Smooth muscle cell (in vitro differentiated cells): ENCODE results near the gene METTL26. TPM values are rescaled to one million over a fixed set of nuclear protein-coding genes. Genes with fewer than 3 reads are reported as not detected.

ENCODE experiments used
- DNase-seq: peaks from one replicate; lab custom pipeline; 2025; ENCODE audit not compliant: unreplicated experiment; lab: John Stamatoyannopoulos, UW
- H2AFZ ChIP-seq: fragments of 200-600 bp; sonication (generic); 2 replicates; pipeline ENCODE4 v1.6.0; 2016; ENCODE audit warnings: antibody characterized with exemption, low read depth, mild to moderate bottlenecking
- H3F3A ChIP-seq: fragments of 200-600 bp; sonication (generic); 2 replicates; pipeline ENCODE4 v1.6.0; 2017; ENCODE audit warnings: antibody characterized with exemption, low read depth
- H3K27ac ChIP-seq: fragments of 200-600 bp; sonication (generic); 2 replicates; pipeline ENCODE4 v1.5.1; 2016; ENCODE audit warnings: low read depth, mild to moderate bottlenecking
- H3K27me3 ChIP-seq: fragments of 200-600 bp; sonication (generic); 2 replicates; pipeline ENCODE4 v1.6.1; 2016; ENCODE audit warnings: low read depth, mild to moderate bottlenecking
- H3K36me3 ChIP-seq: fragments of 200-600 bp; sonication (generic); 2 replicates; pipeline ENCODE4 v1.5.1; 2016; ENCODE audit warnings: low read depth
- H3K4me1 ChIP-seq: fragments of 200-600 bp; sonication (generic); 2 replicates; pipeline ENCODE4 v1.5.1; 2016; ENCODE audit warnings: low read depth
- H3K4me2 ChIP-seq: fragments of 200-600 bp; sonication (generic); 2 replicates; pipeline ENCODE4 v1.6.0; 2016; ENCODE audit warnings: mild to moderate bottlenecking
- H3K4me3 ChIP-seq: fragments of 200-600 bp; sonication (generic); 2 replicates; pipeline ENCODE4 v1.5.1; 2016; ENCODE audit warnings: mild to moderate bottlenecking
- H3K79me2 ChIP-seq: fragments of 200-600 bp; sonication (generic); 2 replicates; pipeline ENCODE4 v1.6.0; 2016; ENCODE audit warnings: low read depth, mild to moderate bottlenecking
- H3K9ac ChIP-seq: fragments of 200-600 bp; sonication (generic); 2 replicates; pipeline ENCODE4 v1.6.0; 2016; ENCODE audit warnings: low read depth
- H3K9me3 ChIP-seq: fragments of 200-600 bp; sonication (generic); replicated peaks from 2 replicates; pipeline ENCODE4 v1.5.1; 2016; ENCODE audit warnings: low read depth
- H4K20me1 ChIP-seq: fragments of 200-600 bp; sonication (generic); 2 replicates; pipeline ENCODE4 v1.6.0; 2016; ENCODE audit warnings: low read depth
- WGBS: methylation state at CpG from one replicate; pipeline ENCODE4 v1.1.7; 2016; ENCODE audit warnings: low lambda C conversion rate; 5-methylcytosine and 5-hydroxymethylcytosine counted together
- polyA plus RNA-seq: library from polyadenylated mRNA; unstranded; fragments of >200 nt; fragmentation: Nextera tagmentation; extraction: Ambion mirVana; gene quantifications from 2 replicates; pipeline ENCODE4 v1.2.1, GENCODE V29; 2016
- total RNA-seq: library from RNA; depleted of rRNA; stranded (reverse); fragments of >200 nt; gene quantifications from 2 replicates; pipeline ENCODE4 v1.2.3, GENCODE V29; 2014
- TF ChIP-seq, protein P1 (sequence below): fragments of 200-600 bp; sonication (generic); IDR thresholded peaks from 2 replicates; pipeline ENCODE4 v1.5.1; 2017; ENCODE audit warnings: borderline replicate concordance, mild to moderate bottlenecking, antibody characterized with exemption; ENCODE audit not compliant: insufficient read depth, poor library complexity, severe bottlenecking

Gene METTL26
- total and polyA plus RNA-seq, 2 experiments from 2014 or later: 134 to 238 TPM

DNA sequence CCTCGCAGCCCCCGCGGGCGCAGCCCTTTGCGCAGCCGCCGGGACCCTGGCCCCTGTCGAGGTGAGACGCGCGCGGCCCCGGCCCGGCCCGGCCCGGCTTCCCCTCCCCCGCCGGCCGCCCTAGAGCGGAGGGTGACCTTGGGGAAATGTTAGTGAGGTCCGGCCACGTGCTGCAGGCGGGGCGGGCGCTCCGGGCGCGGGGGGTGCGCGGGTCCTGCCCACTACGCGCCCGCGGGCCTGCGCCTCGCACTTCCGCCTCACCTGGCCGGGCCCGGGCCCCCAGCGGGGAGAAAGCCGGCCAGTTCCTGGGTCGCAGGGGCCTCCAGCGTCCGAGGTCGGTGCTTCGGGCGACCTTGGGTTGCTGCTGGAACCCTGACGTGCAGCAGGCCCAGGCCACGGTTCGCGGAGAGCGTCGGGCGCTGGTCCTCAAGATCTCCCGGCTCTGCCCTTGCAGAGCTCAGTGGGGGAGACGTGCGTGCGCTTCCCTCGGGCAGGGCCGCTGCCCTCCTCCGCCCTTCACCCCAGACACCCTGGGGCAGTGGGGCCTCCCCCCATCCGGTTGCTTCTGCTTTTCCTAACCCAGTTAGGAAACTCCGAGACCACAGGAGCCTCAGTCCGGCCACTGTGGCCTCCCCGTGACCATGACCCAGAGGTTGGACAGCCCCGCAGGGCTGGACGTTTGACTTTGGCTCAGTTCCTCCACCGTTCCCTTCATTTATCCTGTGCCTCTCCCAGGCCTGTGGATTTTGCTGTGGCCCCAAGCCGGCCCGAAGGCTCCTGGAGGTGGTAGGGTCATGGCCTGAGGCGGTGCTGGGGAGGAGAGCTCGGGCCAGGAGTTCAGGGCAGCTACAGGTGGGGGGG is 6.3 kb upstream of the METTL26 start:
- Histone ChIP-seq H3K27me3 (no peaks in the 10 kb centered on the region), H3K9ac (no peak overlapping the region), H3K79me2 (peaks cover 10% of the 10 kb centered on the region), H3K9me3 (no peaks in the 10 kb centered on the region), H2AFZ (no peak overlapping the region), H3K4me3 (peak overlapping the region; percentile 83), H3K4me1 (peaks cover 15% of the 10 kb centered on the region), H3K36me3 (no peaks in the 10 kb centered on the region), H3K4me2 (peak overlapping the region; percentile 97), H3F3A (peaks cover 13% of the 10 kb centered on the region), H4K20me1 (no peaks in the 10 kb centered on the region), H3K27ac (no peak overlapping the region)
- WGBS: 13% methylated on average over 46 of the region's 72 CpGs
- TF ChIP-seq, protein P1, sequence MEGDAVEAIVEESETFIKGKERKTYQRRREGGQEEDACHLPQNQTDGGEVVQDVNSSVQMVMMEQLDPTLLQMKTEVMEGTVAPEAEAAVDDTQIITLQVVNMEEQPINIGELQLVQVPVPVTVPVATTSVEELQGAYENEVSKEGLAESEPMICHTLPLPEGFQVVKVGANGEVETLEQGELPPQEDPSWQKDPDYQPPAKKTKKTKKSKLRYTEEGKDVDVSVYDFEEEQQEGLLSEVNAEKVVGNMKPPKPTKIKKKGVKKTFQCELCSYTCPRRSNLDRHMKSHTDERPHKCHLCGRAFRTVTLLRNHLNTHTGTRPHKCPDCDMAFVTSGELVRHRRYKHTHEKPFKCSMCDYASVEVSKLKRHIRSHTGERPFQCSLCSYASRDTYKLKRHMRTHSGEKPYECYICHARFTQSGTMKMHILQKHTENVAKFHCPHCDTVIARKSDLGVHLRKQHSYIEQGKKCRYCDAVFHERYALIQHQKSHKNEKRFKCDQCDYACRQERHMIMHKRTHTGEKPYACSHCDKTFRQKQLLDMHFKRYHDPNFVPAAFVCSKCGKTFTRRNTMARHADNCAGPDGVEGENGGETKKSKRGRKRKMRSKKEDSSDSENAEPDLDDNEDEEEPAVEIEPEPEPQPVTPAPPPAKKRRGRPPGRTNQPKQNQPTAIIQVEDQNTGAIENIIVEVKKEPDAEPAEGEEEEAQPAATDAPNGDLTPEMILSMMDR: no peak
- DNase-seq: no peak

- H3K9ac ChIP-seq: peak within 1 kb of the TSS; percentile 43
- H3K4me2 ChIP-seq: peak within 1 kb of the TSS; percentile 97
- H3K9me3 ChIP-seq: no peaks in the 10 kb centered on the region
- no peak within 1 kb of the TSS for H3K27ac ChIP-seq
- H2AFZ ChIP-seq: peak within 1 kb of the TSS; percentile 89
- peak within 1 kb of the TSS; percentile 83 for H3K4me3 ChIP-seq
- H3K36me3 ChIP-seq: no peaks in the 10 kb centered on the region
- 4% methylated on average over 41 of the region's 81 CpGs for WGBS
- H3K79me2 ChIP-seq: peaks cover 10% of the 10 kb centered on the region
- peaks cover 17% of the 10 kb centered on the region for H3K4me1 ChIP-seq
- no peaks in the 10 kb centered on the region for H3K27me3 ChIP-seq
- peak; percentile 53 for DNase-seq
- H4K20me1 ChIP-seq: no peaks in the 10 kb centered on the region
- peaks cover 13% of the 10 kb centered on the region for H3F3A ChIP-seq
- TF ChIP-seq, protein P1: no peak
Observed at GRCh38 chr16:641326-642188, 5.5 kb upstream of the METTL26 start, which contains the start of gene MCRIP2. TSS of gene MCRIP2 (plus strand) at chr16:641828. CDS start at chr16:641992, 164 bp downstream.

GRCh38 chr16:640614-641013 is 4.5 kb upstream of the METTL26 start:
- Histone ChIP-seq H3K9me3 (no peaks in the 10 kb centered on the region), H3K4me1 (peaks cover 17% of the 10 kb centered on the region), H3F3A (peaks cover 13% of the 10 kb centered on the region), H4K20me1 (no peaks in the 10 kb centered on the region), H3K36me3 (no peaks in the 10 kb centered on the region), H3K4me2 (peak overlapping the region; percentile 97), H3K4me3 (peak overlapping the region; percentile 83), H3K9ac (no peak overlapping the region), H2AFZ (no peak overlapping the region), H3K27me3 (no peaks in the 10 kb centered on the region), H3K27ac (no peak overlapping the region), H3K79me2 (peaks cover 13% of the 10 kb centered on the region)
- 92% methylated on average over 1 of the region's 5 CpGs for WGBS
- TF ChIP-seq, protein P1: no peak
- no peak for DNase-seq
